OCI-LY3 (cell line): ENCODE results near the gene SELPLG.

Source experiments
- H2AFZ ChIP-seq: fragments of 200-600, 300-600 bp; shearing (Covaris generic); 2 replicates; pipeline ENCODE4 v1.6.0; 2014; ENCODE audit warnings: antibody characterized with exemption, low read depth, low read length
- H3K27ac ChIP-seq: fragments of 200-600, 300-600 bp; sonication (generic); 2 replicates; pipeline ENCODE4 v1.5.1; 2014; ENCODE audit warnings: mild to moderate bottlenecking, low read length, moderate library complexity, mixed read lengths
- H3K27me3 ChIP-seq: fragments of 200-600, 300-600 bp; sonication (generic); 2 replicates; pipeline ENCODE4 v1.6.1; 2014; ENCODE audit warnings: low read depth, low read length, mixed read lengths
- H3K36me3 ChIP-seq: fragments of 200-600, 300-600 bp; sonication (generic); replicated peaks from 2 replicates; pipeline ENCODE3; 2014; ENCODE audit warnings: low read depth, low read length, mixed read lengths
- H3K4me1 ChIP-seq: fragments of 300-600, 200-600 bp; sonication (generic); 2 replicates; pipeline ENCODE4 v1.6.1; 2014; ENCODE audit warnings: low read length, mixed read lengths
- H3K4me2 ChIP-seq: fragments of 200-600, 300-600 bp; sonication (generic); 2 replicates; pipeline ENCODE4 v1.6.1; 2014; ENCODE audit warnings: low read length, mixed read lengths
- H3K4me3 ChIP-seq: fragments of 300-600, 200-600 bp; sonication (generic); 2 replicates; pipeline ENCODE4 v1.5.1; 2014; ENCODE audit warnings: antibody characterized with exemption, mild to moderate bottlenecking, low read length, moderate library complexity
- H3K79me2 ChIP-seq: fragments of 300-600, 200-600 bp; shearing (Covaris generic); 2 replicates; pipeline ENCODE4 v1.6.1; 2014; ENCODE audit warnings: mild to moderate bottlenecking, low read length, mixed read lengths
- H3K9ac ChIP-seq: fragments of 300-600, 200-600 bp; shearing (Covaris generic); 2 replicates; pipeline ENCODE4 v1.6.0; 2014; ENCODE audit warnings: mild to moderate bottlenecking, low read length, moderate library complexity
- H3K9me3 ChIP-seq: fragments of 200-600, 300-600 bp; shearing (Covaris generic); 2 replicates; pipeline ENCODE4 v1.6.1; 2014; ENCODE audit warnings: low read length, mixed read lengths; ENCODE audit not compliant: insufficient read depth
- H4K20me1 ChIP-seq: fragments of 200-600, 300-600 bp; sonication (generic); 2 replicates; pipeline ENCODE4 v1.6.1; 2016; ENCODE audit warnings: low read length, mixed read lengths; ENCODE audit not compliant: insufficient read depth
- CTCF ChIP-seq: fragments of 200-600, 300-600 bp; sonication (generic); IDR thresholded peaks from 2 replicates; pipeline ENCODE4 v1.5.1; 2014; ENCODE audit warnings: antibody characterized with exemption, low read length, low read depth
- EZH2phosphoT487 ChIP-seq: fragments of 200-600 bp; shearing (Covaris generic); IDR thresholded peaks from 2 replicates; pipeline ENCODE4 v1.6.1; 2018; ENCODE audit warnings: antibody characterized with exemption, mixed run types, low read depth

Gene SELPLG

GRCh38 chr12:108671110-108671509, 37.4 kb upstream of the SELPLG start:
- Histone ChIP-seq H4K20me1 (peaks cover 8% of the 10 kb centered on the region; the same call in 1 of the 2 replicates), H3K27ac (no peak overlapping the region), H3K79me2 (peaks cover 10% of the 10 kb centered on the region; the same call in 1 of the 2 replicates), H3K9me3 (no peaks in the 10 kb centered on the region), H3K4me1 (peaks cover 20% of the 10 kb centered on the region), H3K9ac (no peak overlapping the region), H2AFZ (no peak overlapping the region), H3K4me3 (no peak overlapping the region), H3K36me3 (peaks cover 2% of the 10 kb centered on the region), H3K4me2 (no peak overlapping the region), H3K27me3 (no peaks in the 10 kb centered on the region)
- TF ChIP-seq EZH2phosphoT487, result no peak
- TF ChIP-seq CTCF, result no peak

GRCh38 chr12:108670066-108670631, 36.5 kb upstream of the SELPLG start:
- Histone ChIP-seq H3K36me3 (no peaks in the 10 kb centered on the region), H3K4me1 (peaks cover 30% of the 10 kb centered on the region), H2AFZ (no peak overlapping the region), H3K9ac (no peak overlapping the region), H4K20me1 (peaks cover 15% of the 10 kb centered on the region), H3K27me3 (no peaks in the 10 kb centered on the region), H3K4me3 (no peak overlapping the region), H3K9me3 (no peaks in the 10 kb centered on the region), H3K4me2 (no peak overlapping the region), H3K79me2 (peaks cover 17% of the 10 kb centered on the region; the same call in 1 of the 2 replicates), H3K27ac (no peak overlapping the region)
- no peak for TF ChIP-seq EZH2phosphoT487
- no peak for TF ChIP-seq CTCF

- H3K4me1 ChIP-seq, result peaks cover 46% of the 10 kb centered on the region
- no peak for TF ChIP-seq EZH2phosphoT487
- no peak for TF ChIP-seq CTCF
- no peaks in the 10 kb centered on the region for H3K36me3 ChIP-seq
- H3K9ac ChIP-seq, result no peak overlapping the region
- H3K27me3 ChIP-seq, result no peaks in the 10 kb centered on the region
- no peak overlapping the region for H3K4me3 ChIP-seq
- H3K4me2 ChIP-seq, result no peak overlapping the region
- no peaks in the 10 kb centered on the region for H3K9me3 ChIP-seq
- H3K79me2 ChIP-seq, result peaks cover 18% of the 10 kb centered on the region
- peaks cover 15% of the 10 kb centered on the region for H4K20me1 ChIP-seq
- no peak overlapping the region for H2AFZ ChIP-seq
- no peak overlapping the region for H3K27ac ChIP-seq
Measured at GRCh38 chr12:108668542-108668941, 34.8 kb upstream of the SELPLG start.

- Histone ChIP-seq H3K36me3 (peaks cover 5% of the 10 kb centered on the region), H3K4me3 (no peak overlapping the region), H3K4me2 (no peak overlapping the region), H4K20me1 (peaks cover 15% of the 10 kb centered on the region), H3K9ac (no peak overlapping the region), H3K4me1 (peaks cover 51% of the 10 kb centered on the region), H3K27ac (no peak overlapping the region), H3K79me2 (peaks cover 22% of the 10 kb centered on the region), H2AFZ (no peak overlapping the region), H3K27me3 (no peaks in the 10 kb centered on the region), H3K9me3 (no peaks in the 10 kb centered on the region)
- TF ChIP-seq CTCF (no peak), EZH2phosphoT487 (no peak)
Measured at GRCh38 chr12:108668063-108668462, 34.4 kb upstream of the SELPLG start.
